ENCODE measurements around the gene HPS3. TPM values are rescaled to one million over a fixed set of nuclear protein-coding genes. Genes with fewer than 3 reads are reported as not detected.

Gene HPS3
- total RNA-seq, 4 donors from 2014 or later, result 23.0 to 27.9 (median 24.4) TPM

- WGBS, 2 donors, result 66 to 69% methylated on average over 2 of the region's 2 CpGs
- Histone ChIP-seq H3K9me3 (no peaks in the 10 kb centered on the region), H3K36me3 (peaks cover 0 to 9% of the 10 kb centered on the region in 2 donors), H3K4me3 (replicated peaks in 1 of 3) (no peak overlapping the region), H3K4me1 (peaks cover 4 to 10% of the 10 kb centered on the region in 2 donors), H3K27ac (peak overlapping the region in 2 of 3 donors; percentile 13 to 62), H3K27me3 (no peaks in the 10 kb centered on the region)
- no peak for DNase-seq
- TF ChIP-seq, protein P1, sequence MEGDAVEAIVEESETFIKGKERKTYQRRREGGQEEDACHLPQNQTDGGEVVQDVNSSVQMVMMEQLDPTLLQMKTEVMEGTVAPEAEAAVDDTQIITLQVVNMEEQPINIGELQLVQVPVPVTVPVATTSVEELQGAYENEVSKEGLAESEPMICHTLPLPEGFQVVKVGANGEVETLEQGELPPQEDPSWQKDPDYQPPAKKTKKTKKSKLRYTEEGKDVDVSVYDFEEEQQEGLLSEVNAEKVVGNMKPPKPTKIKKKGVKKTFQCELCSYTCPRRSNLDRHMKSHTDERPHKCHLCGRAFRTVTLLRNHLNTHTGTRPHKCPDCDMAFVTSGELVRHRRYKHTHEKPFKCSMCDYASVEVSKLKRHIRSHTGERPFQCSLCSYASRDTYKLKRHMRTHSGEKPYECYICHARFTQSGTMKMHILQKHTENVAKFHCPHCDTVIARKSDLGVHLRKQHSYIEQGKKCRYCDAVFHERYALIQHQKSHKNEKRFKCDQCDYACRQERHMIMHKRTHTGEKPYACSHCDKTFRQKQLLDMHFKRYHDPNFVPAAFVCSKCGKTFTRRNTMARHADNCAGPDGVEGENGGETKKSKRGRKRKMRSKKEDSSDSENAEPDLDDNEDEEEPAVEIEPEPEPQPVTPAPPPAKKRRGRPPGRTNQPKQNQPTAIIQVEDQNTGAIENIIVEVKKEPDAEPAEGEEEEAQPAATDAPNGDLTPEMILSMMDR (IDR thresholded peaks at IDR 0.05), result no peak
- no peak for TF ChIP-seq POLR2A (IDR thresholded peaks at IDR 0.05)
- intact Hi-C loops (cut with DNase I), result no loop called here
These were observed 22.4 kb downstream of the HPS3 start for GRCh38 chr3:149151843-149152242.

DNA sequence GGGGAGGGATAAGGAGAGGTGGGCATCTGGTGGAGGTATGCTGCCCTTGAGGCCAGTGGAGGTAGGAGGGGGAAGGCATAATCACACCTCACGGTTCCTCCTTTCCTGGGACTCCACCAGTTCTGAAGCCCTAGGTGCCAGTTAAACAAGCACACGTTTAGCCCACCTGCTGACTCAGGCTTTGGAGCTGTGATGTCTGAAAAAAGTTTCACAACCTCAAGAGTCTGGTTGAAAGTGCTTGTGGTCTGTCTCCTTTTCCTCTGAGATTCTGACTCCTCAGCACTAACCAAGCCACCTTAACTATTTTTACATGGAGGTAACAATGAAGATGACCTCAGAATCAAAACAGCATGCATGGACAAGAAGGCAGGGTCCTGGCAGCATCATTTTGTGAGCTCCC is 23.0 kb downstream of the HPS3 start:
- no peak for DNase-seq
- WGBS, 2 donors, result 54 to 63% methylated on average over 2 of the region's 2 CpGs
- Histone ChIP-seq H3K4me3 (replicated peaks in 1 of 3) (no peak overlapping the region), H3K9me3 (no peaks in the 10 kb centered on the region), H3K27ac (peak overlapping the region in 1 of 3 donors; percentile 62), H3K27me3 (no peaks in the 10 kb centered on the region), H3K36me3 (peaks cover 3 to 9% of the 10 kb centered on the region in 2 donors), H3K4me1 (peaks cover 4 to 10% of the 10 kb centered on the region in 2 donors)
- TF ChIP-seq POLR2A (IDR thresholded peaks at IDR 0.05), result no peak
- TF ChIP-seq, protein P1 (IDR thresholded peaks at IDR 0.05), result no peak
- intact Hi-C loops (cut with DNase I), result no loop called here

GRCh38 chr3:149153402-149153801 is 24.0 kb downstream of the HPS3 start:
- no peaks in the 10 kb centered on the region for H3K27me3 ChIP-seq
- no peaks in the 10 kb centered on the region for H3K9me3 ChIP-seq
- no peak for DNase-seq
- peaks cover 8 to 9% of the 10 kb centered on the region in 2 donors for H3K36me3 ChIP-seq
- no peak overlapping the region for H3K27ac ChIP-seq
- H3K4me1 ChIP-seq, result peaks cover 4 to 10% of the 10 kb centered on the region in 2 donors
- intact Hi-C loops (cut with DNase I), result no loop called here
- H3K4me3 ChIP-seq (replicated peaks in 1 of 3), result no peak overlapping the region
- TF ChIP-seq, protein P1 (IDR thresholded peaks at IDR 0.05), result no peak
- no peak for TF ChIP-seq POLR2A (IDR thresholded peaks at IDR 0.05)

DNA sequence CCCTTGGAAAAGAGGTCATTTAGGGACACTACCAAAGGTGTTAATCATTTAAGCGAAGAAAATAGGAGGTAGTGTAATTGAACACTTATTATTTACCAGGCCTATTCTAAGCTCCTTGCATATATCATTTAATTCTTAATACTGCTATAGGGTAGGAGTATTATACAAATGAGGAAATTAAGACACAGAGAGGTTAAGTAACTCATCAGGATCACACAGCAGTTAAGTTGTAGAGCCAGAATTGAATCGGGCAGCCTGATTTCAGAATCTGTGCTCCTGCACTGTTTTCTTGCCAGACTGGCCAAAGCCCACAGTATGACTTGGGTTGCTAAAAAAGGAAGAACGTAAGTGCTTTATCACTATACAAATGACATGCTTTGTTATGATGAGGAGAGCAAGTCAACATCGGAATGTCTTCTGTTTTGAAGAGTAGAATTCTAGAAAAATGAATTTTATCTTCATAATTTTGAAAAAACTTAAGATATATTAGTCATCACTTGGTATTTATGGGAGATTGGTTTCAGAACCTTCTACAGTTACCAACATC is 31.4 kb downstream of the HPS3 start:
- Histone ChIP-seq H3K27ac (no peak overlapping the region), H3K4me1 (no peaks in the 10 kb centered on the region), H3K36me3 (peaks cover 7 to 15% of the 10 kb centered on the region in 2 donors), H3K27me3 (no peaks in the 10 kb centered on the region), H3K4me3 (replicated peaks in 1 of 3) (no peak overlapping the region), H3K9me3 (no peaks in the 10 kb centered on the region)
- WGBS, 2 donors, result 98% methylated on average over 4 of the region's 4 CpGs
- no peak for DNase-seq
- intact Hi-C loops (cut with DNase I), result no loop called here
- TF ChIP-seq POLR2A (IDR thresholded peaks at IDR 0.05), result no peak
- TF ChIP-seq, protein P1 (IDR thresholded peaks at IDR 0.05), result no peak

GRCh38 chr3:149162007-149162406 is 32.6 kb downstream of the HPS3 start:
- H3K27ac ChIP-seq, result no peak overlapping the region

More at GRCh38 chr3:149162007-149162406, 32.6 kb downstream of the HPS3 start:
- H3K4me3 ChIP-seq (replicated peaks in 1 of 3), result no peak overlapping the region
- peak in 1 of 2 donors; percentile 8 for DNase-seq
- H3K4me1 ChIP-seq, result no peaks in the 10 kb centered on the region
- intact Hi-C loops (cut with DNase I), result no loop called here
- H3K9me3 ChIP-seq, result no peaks in the 10 kb centered on the region
- H3K27me3 ChIP-seq, result no peaks in the 10 kb centered on the region
- peaks cover 8 to 15% of the 10 kb centered on the region in 2 donors for H3K36me3 ChIP-seq
- TF ChIP-seq POLR2A (IDR thresholded peaks at IDR 0.05), result no peak
- TF ChIP-seq, protein P1 (IDR thresholded peaks at IDR 0.05), result no peak
- WGBS, 2 donors, result 83 to 86% methylated on average over 2 of the region's 2 CpGs

All from thyroid gland (tissue), 4 donors.